SU-DHL-6 (cell line): ENCODE data around the gene SLC25A4.

Source experiments
- H2AFZ ChIP-seq: fragments of 200-600 bp; sonication (generic); 2 replicates; pipeline ENCODE4 v1.6.1; 2014; ENCODE audit warnings: low read depth, mild to moderate bottlenecking, moderate library complexity, mixed read lengths, antibody characterized with exemption, low read length; ENCODE audit not compliant: severe bottlenecking
- H3F3A ChIP-seq: fragments of 200-600 bp; shearing (Covaris generic); 2 replicates; pipeline ENCODE4 v1.6.0; 2016; ENCODE audit warnings: antibody characterized with exemption, mild to moderate bottlenecking; ENCODE audit not compliant: insufficient read depth
- H3K27ac ChIP-seq: fragments of 200-600 bp; sonication (generic); 2 replicates; pipeline ENCODE4 v1.5.1; 2016; ENCODE audit warnings: low read depth, mild to moderate bottlenecking, low read length, moderate library complexity, mixed read lengths
- H3K27me3 ChIP-seq: fragments of 200-600 bp; sonication (generic), shearing (Covaris generic); 2 replicates; pipeline ENCODE4 v1.6.0; 2014; ENCODE audit warnings: mild to moderate bottlenecking, low read length
- H3K36me3 ChIP-seq: fragments of 200-600 bp; sonication (generic); 2 replicates; pipeline ENCODE4 v1.6.1; 2014; ENCODE audit warnings: mild to moderate bottlenecking, low read length, mixed read lengths
- H3K4me2 ChIP-seq: fragments of 300-600, 200-600 bp; shearing (Covaris generic), sonication (generic); 2 replicates; pipeline ENCODE4 v1.6.0; 2014; ENCODE audit warnings: low read length, low read depth, mild to moderate bottlenecking; ENCODE audit not compliant: poor library complexity, severe bottlenecking
- H3K4me3 ChIP-seq: fragments of 200-600 bp; sonication (generic); 2 replicates; pipeline ENCODE4 v1.5.1; 2014; ENCODE audit warnings: antibody characterized with exemption, low read length, mild to moderate bottlenecking, mixed read lengths; ENCODE audit not compliant: insufficient read depth, poor library complexity, severe bottlenecking
- H3K79me2 ChIP-seq: fragments of 200-600 bp; sonication (generic); 2 replicates; pipeline ENCODE4 v1.6.1; 2014; ENCODE audit warnings: mild to moderate bottlenecking, low read length, moderate library complexity; ENCODE audit not compliant: insufficient read depth
- H3K9ac ChIP-seq: fragments of 200-600 bp; sonication (generic); 2 replicates; pipeline ENCODE4 v1.7.0; 2014; ENCODE audit warnings: mild to moderate bottlenecking, low read length
- H3K9me2 ChIP-seq: fragments of 200-600 bp; sonication (generic); replicated peaks from 2 replicates; pipeline ENCODE4 v1.6.1; 2014; ENCODE audit warnings: low read length; ENCODE audit not compliant: insufficient read depth
- H3K9me3 ChIP-seq: fragments of 200-600 bp; sonication (generic); 2 replicates; pipeline ENCODE4 v1.6.1; 2014; ENCODE audit warnings: low read length, mixed read lengths; ENCODE audit not compliant: insufficient read depth
- H4K20me1 ChIP-seq: fragments of 200-600 bp; sonication (generic); 2 replicates; pipeline ENCODE4 v1.6.1; 2014; ENCODE audit warnings: low read depth, mild to moderate bottlenecking, antibody characterized with exemption, low read length, moderate library complexity, mixed read lengths
- EZH2phosphoT487 ChIP-seq: fragments of 200-600 bp; sonication (generic), shearing (Covaris generic); conservative IDR thresholded peaks from 2 replicates; pipeline ENCODE4 v1.6.1; 2018; ENCODE audit warnings: mild to moderate bottlenecking, antibody characterized with exemption, low read length, moderate library complexity, mixed read lengths
- TF ChIP-seq, protein P1 (sequence below): fragments of 200-600 bp; sonication (generic); IDR thresholded peaks from one replicate; pipeline ENCODE4 v1.5.1; 2017; ENCODE audit warnings: antibody characterized with exemption, mild to moderate bottlenecking, low read length, moderate library complexity; ENCODE audit not compliant: insufficient read depth, poor library complexity, severe bottlenecking

SLC25A4 gene

DNA sequence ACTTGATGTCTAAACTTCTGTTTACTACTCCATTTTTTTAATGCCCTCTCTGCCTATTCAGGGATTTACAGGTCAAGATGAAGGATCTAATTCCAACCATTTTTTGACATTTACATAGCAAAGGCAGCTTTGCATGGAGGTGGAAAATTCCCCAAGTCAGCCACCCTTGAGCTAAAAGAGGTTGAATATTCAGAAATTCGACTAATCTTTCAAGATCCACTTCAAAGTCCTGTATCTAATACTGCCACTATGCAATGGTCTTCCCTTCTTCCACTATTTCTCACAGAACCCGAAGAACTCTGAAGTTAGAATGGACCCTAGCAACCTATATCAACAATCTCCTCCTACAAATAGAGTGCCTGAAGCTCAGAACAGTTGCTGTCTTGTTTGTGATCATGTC lies 39.2 kb downstream of the SLC25A4 start:
- no peak overlapping the region for H3K9ac ChIP-seq
- peaks cover 3% of the 10 kb centered on the region; the same call in 1 of the 2 replicates for H3K36me3 ChIP-seq

GRCh38 chr4:185183622-185184281 lies 40.7 kb downstream of the SLC25A4 start:
- Histone ChIP-seq H3K27ac (no peak overlapping the region), H3K9ac (no peak overlapping the region), H3F3A (peaks cover 6% of the 10 kb centered on the region; the same call in 1 of the 2 replicates), H2AFZ (no peak overlapping the region), H4K20me1 (no peaks in the 10 kb centered on the region), H3K9me2 (no peaks in the 10 kb centered on the region), H3K27me3 (no peaks in the 10 kb centered on the region), H3K4me3 (no peak overlapping the region), H3K79me2 (peaks cover 89% of the 10 kb centered on the region), H3K9me3 (no peaks in the 10 kb centered on the region), H3K36me3 (peaks cover 3% of the 10 kb centered on the region; the same call in 1 of the 2 replicates), H3K4me2 (no peak overlapping the region)
- TF ChIP-seq, protein P1, sequence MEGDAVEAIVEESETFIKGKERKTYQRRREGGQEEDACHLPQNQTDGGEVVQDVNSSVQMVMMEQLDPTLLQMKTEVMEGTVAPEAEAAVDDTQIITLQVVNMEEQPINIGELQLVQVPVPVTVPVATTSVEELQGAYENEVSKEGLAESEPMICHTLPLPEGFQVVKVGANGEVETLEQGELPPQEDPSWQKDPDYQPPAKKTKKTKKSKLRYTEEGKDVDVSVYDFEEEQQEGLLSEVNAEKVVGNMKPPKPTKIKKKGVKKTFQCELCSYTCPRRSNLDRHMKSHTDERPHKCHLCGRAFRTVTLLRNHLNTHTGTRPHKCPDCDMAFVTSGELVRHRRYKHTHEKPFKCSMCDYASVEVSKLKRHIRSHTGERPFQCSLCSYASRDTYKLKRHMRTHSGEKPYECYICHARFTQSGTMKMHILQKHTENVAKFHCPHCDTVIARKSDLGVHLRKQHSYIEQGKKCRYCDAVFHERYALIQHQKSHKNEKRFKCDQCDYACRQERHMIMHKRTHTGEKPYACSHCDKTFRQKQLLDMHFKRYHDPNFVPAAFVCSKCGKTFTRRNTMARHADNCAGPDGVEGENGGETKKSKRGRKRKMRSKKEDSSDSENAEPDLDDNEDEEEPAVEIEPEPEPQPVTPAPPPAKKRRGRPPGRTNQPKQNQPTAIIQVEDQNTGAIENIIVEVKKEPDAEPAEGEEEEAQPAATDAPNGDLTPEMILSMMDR = peak; percentile 69
- no peak for TF ChIP-seq EZH2phosphoT487

More for the DNA sequence above, 39.2 kb downstream of the SLC25A4 start:
- H3K9me3 ChIP-seq = no peaks in the 10 kb centered on the region
- H3K27me3 ChIP-seq = no peaks in the 10 kb centered on the region
- TF ChIP-seq, protein P1 = no peak
- no peak for TF ChIP-seq EZH2phosphoT487
- H4K20me1 ChIP-seq = no peaks in the 10 kb centered on the region
- no peak overlapping the region for H3K4me3 ChIP-seq
- H3K79me2 ChIP-seq = peaks cover 85% of the 10 kb centered on the region
- no peak overlapping the region for H3K4me2 ChIP-seq
- no peaks in the 10 kb centered on the region for H3K9me2 ChIP-seq
- no peak overlapping the region for H3K27ac ChIP-seq
- peaks cover 6% of the 10 kb centered on the region; the same call in 1 of the 2 replicates for H3F3A ChIP-seq
- H2AFZ ChIP-seq = no peak overlapping the region

- Histone ChIP-seq H3K9ac (no peak overlapping the region), H3F3A (peaks cover 6% of the 10 kb centered on the region; the same call in 1 of the 2 replicates), H3K27ac (no peak overlapping the region), H3K4me3 (no peak overlapping the region), H3K79me2 (peaks cover 80% of the 10 kb centered on the region), H4K20me1 (no peaks in the 10 kb centered on the region), H3K27me3 (no peaks in the 10 kb centered on the region), H3K4me2 (no peak overlapping the region), H2AFZ (no peak overlapping the region), H3K9me2 (no peaks in the 10 kb centered on the region), H3K36me3 (peaks cover 15% of the 10 kb centered on the region; the same call in 1 of the 2 replicates), H3K9me3 (no peaks in the 10 kb centered on the region)
- TF ChIP-seq, protein P1 = no peak
- TF ChIP-seq EZH2phosphoT487 = no peak
Observed at GRCh38 chr4:185186769-185187168, 43.7 kb downstream of the SLC25A4 start.
